Muscle of leg (tissue), 11 donors: ENCODE measurements around the gene CHTF8. TPM values are rescaled to one million over a fixed set of nuclear protein-coding genes. Genes with fewer than 3 reads are reported as not detected.

Experiments
- DNase-seq: peaks from one replicate; pipeline ENCODE4 v3.0.0; 2013
- H3K27ac ChIP-seq: one replicate; pipeline ENCODE4 v1.5.1; 2013; ENCODE audit warnings: mild to moderate bottlenecking, low read length, control low read depth
- H3K27me3 ChIP-seq: one replicate; pipeline ENCODE4 v1.6.1; 2013; ENCODE audit warnings: low read length; ENCODE audit not compliant: control insufficient read depth, insufficient read depth
- H3K36me3 ChIP-seq: one replicate; pipeline ENCODE4 v1.6.1; 2013; ENCODE audit warnings: low read length; ENCODE audit not compliant: control insufficient read depth, insufficient read depth
- H3K4me1 ChIP-seq: one replicate; pipeline ENCODE4 v1.6.1; 2013; ENCODE audit warnings: low read length; ENCODE audit not compliant: control insufficient read depth, insufficient read depth
- H3K4me3 ChIP-seq: one replicate; pipeline ENCODE4 v1.5.1; 2013; ENCODE audit warnings: low read length, control low read depth
- H3K9me3 ChIP-seq: replicated peaks from 2 replicates; pipeline ENCODE4 v1.6.1; 2013; ENCODE audit warnings: low read depth, low read length; ENCODE audit not compliant: control insufficient read depth
- WGBS: methylation state at CpG from one replicate; pipeline ENCODE4 v1.1.5; 2013; ENCODE audit warnings: missing lambda C conversion rate; ENCODE audit not compliant: insufficient coverage; 5-methylcytosine and 5-hydroxymethylcytosine counted together
- polyA plus RNA-seq, 8 donors: library from polyadenylated mRNA; unstranded; fragments of 120-200 nt; gene quantifications; one replicate each; pipeline versions ENCODE4 v1.2.1 to v1.2.3, GENCODE V29; 2013; ENCODE audit warnings: inconsistent platforms in 1 of 8, low replicate concordance in 1 of 8; ENCODE audit not compliant: insufficient read length in 8 of 8, insufficient read depth in 1 of 8
- total RNA-seq: library from RNA; stranded (reverse); fragments of 120-200 nt; gene quantifications from one replicate; pipeline ENCODE4 v1.2.4, GENCODE V29; 2013

Gene CHTF8
- total and polyA plus RNA-seq, 9 donors: 27.1 to 83.2 (median 67.3) TPM

GRCh38 chr16:69077251-69077650 is 55.1 kb downstream of the CHTF8 start:
- H3K9me3 ChIP-seq: no peaks in the 10 kb centered on the region
- H3K4me3 ChIP-seq: no peak overlapping the region
- H3K4me1 ChIP-seq: peaks cover 3% of the 10 kb centered on the region
- no peak for DNase-seq
- H3K27me3 ChIP-seq: no peaks in the 10 kb centered on the region
- H3K36me3 ChIP-seq: no peaks in the 10 kb centered on the region
- H3K27ac ChIP-seq: no peak overlapping the region
- 100% methylated on average over 1 of the region's 4 CpGs for WGBS

- 75% methylated on average over 6 of the region's 10 CpGs for WGBS
- H3K27me3 ChIP-seq: no peaks in the 10 kb centered on the region
- H3K36me3 ChIP-seq: no peaks in the 10 kb centered on the region
- no peak for DNase-seq
- no peak overlapping the region for H3K4me3 ChIP-seq
- peaks cover 5% of the 10 kb centered on the region for H3K4me1 ChIP-seq
- H3K27ac ChIP-seq: no peak overlapping the region
- H3K9me3 ChIP-seq: no peaks in the 10 kb centered on the region
Measured at GRCh38 chr16:69073181-69073702, 59.1 kb downstream of the CHTF8 start.

- Histone ChIP-seq H3K27me3 (no peaks in the 10 kb centered on the region), H3K36me3 (no peaks in the 10 kb centered on the region), H3K4me1 (peaks cover 5% of the 10 kb centered on the region), H3K27ac (no peak overlapping the region), H3K9me3 (no peaks in the 10 kb centered on the region), H3K4me3 (no peak overlapping the region)
- WGBS: no CpG with 5 or more reads among the region's 2 CpGs
- DNase-seq: no peak
Measured at GRCh38 chr16:69072640-69072974, 59.8 kb downstream of the CHTF8 start.

- no peak for DNase-seq
- no peak overlapping the region for H3K4me3 ChIP-seq
- H3K36me3 ChIP-seq: no peaks in the 10 kb centered on the region
- peaks cover 5% of the 10 kb centered on the region for H3K4me1 ChIP-seq
- no CpG with 5 or more reads among the region's 3 CpGs for WGBS
- no peak overlapping the region for H3K27ac ChIP-seq
- no peaks in the 10 kb centered on the region for H3K27me3 ChIP-seq
- H3K9me3 ChIP-seq: no peaks in the 10 kb centered on the region
Measured at GRCh38 chr16:69071036-69071435, 61.4 kb downstream of the CHTF8 start.

- H3K36me3 ChIP-seq: no peaks in the 10 kb centered on the region
- no peak overlapping the region for H3K4me3 ChIP-seq
- WGBS: 100% methylated on average over 1 of the region's 5 CpGs
- no peaks in the 10 kb centered on the region for H3K9me3 ChIP-seq
- no peak overlapping the region for H3K27ac ChIP-seq
- peaks cover 5% of the 10 kb centered on the region for H3K4me1 ChIP-seq
- DNase-seq: no peak
- no peaks in the 10 kb centered on the region for H3K27me3 ChIP-seq
Measured at GRCh38 chr16:69069504-69069903, 62.9 kb downstream of the CHTF8 start.

Other genes starting within 250 kb of the CHTF8 start
- gene HAS3, start 26.9 kb downstream of the CHTF8 start, total RNA-seq: 0.58 TPM
- 1 to 10 TPM; 1.3 to 6.6 (median 2.1) TPM for gene HAS3, start 26.9 kb downstream of the CHTF8 start, polyA plus RNA-seq
- 16.9 TPM for gene UTP4, start 61 bp upstream of the CHTF8 start, total RNA-seq
- gene UTP4, start 61 bp upstream of the CHTF8 start, polyA plus RNA-seq: 10 to 100 TPM; 33.7 to 41.0 (median 35.2) TPM
- 21.2 TPM for gene SNTB2, start 54.6 kb upstream of the CHTF8 start, total RNA-seq
- gene SNTB2, start 54.6 kb upstream of the CHTF8 start, polyA plus RNA-seq: 10 to 100 TPM; 10.4 to 19.7 (median 13.6) TPM
- 17.9 TPM for gene VPS4A, start 178.8 kb upstream of the CHTF8 start, total RNA-seq
- gene VPS4A, start 178.8 kb upstream of the CHTF8 start, polyA plus RNA-seq: 10 to 100 TPM; 34.9 to 42.1 (median 36.8) TPM
- gene PDF, start 198.0 kb upstream of the CHTF8 start, total RNA-seq: 6.5 TPM
- gene PDF, start 198.0 kb upstream of the CHTF8 start, polyA plus RNA-seq: 1 to 10 TPM; 5.9 to 8.1 (median 6.4) TPM
- 27.1 TPM for gene COG8, start 207.0 kb upstream of the CHTF8 start, total RNA-seq
- gene COG8, start 207.0 kb upstream of the CHTF8 start, polyA plus RNA-seq: 10 to 100 TPM; 19.2 to 25.3 (median 22.0) TPM
- 14.5 TPM for gene NIP7, start 207.2 kb upstream of the CHTF8 start, total RNA-seq
- gene NIP7, start 207.2 kb upstream of the CHTF8 start, polyA plus RNA-seq: 10 to 100 TPM; 17.0 to 27.0 (median 24.3) TPM
- 0.22 TPM for gene TMED6, start 219.2 kb upstream of the CHTF8 start, total RNA-seq
- gene TMED6, start 219.2 kb upstream of the CHTF8 start, polyA plus RNA-seq: 1 to 10 TPM; 1.0 to 1.7 (median 1.2) TPM